Mesenchymal stem cell (in vitro differentiated cells and primary cell): ENCODE data around the gene MGAT5B.
"Not testable (repeated sequence)": the region's sequence is repeated elsewhere in the genome, so short reads cannot be mapped to it uniquely, and the experiment has no call there.

Experiments used
- DNase-seq: peaks from one replicate; pipeline ENCODE4 v3.0.0-alpha.2; 2013
- H2AFZ ChIP-seq: one replicate; pipeline ENCODE4 v1.6.1; 2013; ENCODE audit warnings: low read depth, mild to moderate bottlenecking, control low read depth, inconsistent platforms, low read length, moderate library complexity
- H2AK5ac ChIP-seq: 2 replicates; pipeline ENCODE4 v1.6.1; 2013; ENCODE audit warnings: low read length, moderate library complexity, mild to moderate bottlenecking, inconsistent platforms; ENCODE audit not compliant: severe bottlenecking
- H2BK120ac ChIP-seq: one replicate; pipeline ENCODE4 v1.6.1; 2013; ENCODE audit warnings: low read depth, mild to moderate bottlenecking, inconsistent platforms, low read length, moderate library complexity
- H2BK12ac ChIP-seq, 2 experiments: one replicate each; pipeline ENCODE4 v1.6.1; 2013; ENCODE audit warnings: inconsistent platforms in 2 of 2, low read length in 2 of 2, mild to moderate bottlenecking in 2 of 2, moderate library complexity in 2 of 2, control low read depth in 1 of 2
- H2BK15ac ChIP-seq: one replicate; pipeline ENCODE4 v1.6.1; 2013; ENCODE audit warnings: mild to moderate bottlenecking, low read depth, inconsistent platforms; ENCODE audit not compliant: poor library complexity, severe bottlenecking
- H2BK5ac ChIP-seq: 2 replicates; pipeline ENCODE4 v1.6.1; 2013; ENCODE audit warnings: low read depth, mild to moderate bottlenecking, low read length, control low read depth, inconsistent platforms; ENCODE audit not compliant: poor library complexity, severe bottlenecking
- H3K14ac ChIP-seq, 2 experiments: one replicate each; pipeline ENCODE4 v1.6.1; 2013; ENCODE audit warnings: inconsistent platforms in 2 of 2, low read length in 2 of 2, control low read depth in 1 of 2, mild to moderate bottlenecking in 1 of 2, moderate library complexity in 1 of 2
- H3K18ac ChIP-seq, 2 experiments: one replicate each; pipeline ENCODE4 v1.6.1; 2013; ENCODE audit warnings: inconsistent platforms in 2 of 2, low read length in 2 of 2, control low read depth in 1 of 2, low read depth in 1 of 2, mild to moderate bottlenecking in 1 of 2
- H3K23ac ChIP-seq, 2 experiments: one replicate each; pipeline ENCODE4 v1.6.1; 2013; ENCODE audit warnings: inconsistent platforms in 2 of 2, low read length in 2 of 2, mild to moderate bottlenecking in 2 of 2, moderate library complexity in 2 of 2, control low read depth in 1 of 2
- H3K27ac ChIP-seq: 2 replicates; pipeline ENCODE4 v1.5.1; 2013; ENCODE audit warnings: mild to moderate bottlenecking, moderate library complexity, low read length, control low read depth, inconsistent platforms; ENCODE audit not compliant: poor library complexity, severe bottlenecking
- H3K27me3 ChIP-seq, 2 experiments: 2 replicates each; pipeline versions ENCODE4 v1.6.1 to v1.7.0; 2013; ENCODE audit warnings: low read length in 2 of 2, mild to moderate bottlenecking in 2 of 2, moderate library complexity in 2 of 2, control low read depth in 1 of 2, inconsistent platforms in 1 of 2; ENCODE audit not compliant: control insufficient read depth in 1 of 2, insufficient read depth in 1 of 2
- H3K36me3 ChIP-seq, 2 experiments: 2 replicates each; pipeline versions ENCODE4 v1.6.1 to v1.7.0; 2013; ENCODE audit warnings: low read length in 2 of 2, control low read depth in 1 of 2, inconsistent platforms in 1 of 2, low read depth in 1 of 2, mild to moderate bottlenecking in 1 of 2; ENCODE audit not compliant: insufficient read depth in 2 of 2, control insufficient read depth in 1 of 2
- H3K4ac ChIP-seq, 2 experiments: one replicate each; pipeline ENCODE4 v1.6.1; 2013; ENCODE audit warnings: inconsistent platforms in 2 of 2, low read length in 2 of 2, mild to moderate bottlenecking in 2 of 2, moderate library complexity in 2 of 2, control low read depth in 1 of 2, low read depth in 1 of 2
- H3K4me1 ChIP-seq: 2 replicates; pipeline ENCODE4 v1.6.1; 2013; ENCODE audit warnings: low read depth, low read length, control low read depth; ENCODE audit not compliant: control insufficient read depth, insufficient read depth
- H3K4me2 ChIP-seq: 2 replicates; pipeline ENCODE4 v1.6.1; 2013; ENCODE audit warnings: low read length, mild to moderate bottlenecking, inconsistent platforms; ENCODE audit not compliant: poor library complexity, severe bottlenecking
- H3K4me3 ChIP-seq, 2 experiments: 2 replicates each; pipeline versions ENCODE4 v1.5.1 to v1.7.0; 2013; ENCODE audit warnings: low read length in 2 of 2, mild to moderate bottlenecking in 2 of 2, control low read depth in 1 of 2, low read depth in 1 of 2; ENCODE audit not compliant: insufficient read depth in 1 of 2
- H3K79me1 ChIP-seq: replicated peaks from 2 replicates; pipeline ENCODE4 v1.6.1; 2013; ENCODE audit warnings: mild to moderate bottlenecking, control low read depth, low read length, inconsistent platforms; ENCODE audit not compliant: poor library complexity, severe bottlenecking
- H3K9ac ChIP-seq: 2 replicates; pipeline ENCODE4 v1.7.0; 2013; ENCODE audit warnings: mild to moderate bottlenecking, low read length, moderate library complexity
- H3K9me3 ChIP-seq: 2 replicates; pipeline ENCODE4 v1.7.0; 2013; ENCODE audit warnings: mild to moderate bottlenecking, low read length; ENCODE audit not compliant: control insufficient read depth
- H4K8ac ChIP-seq: one replicate; pipeline ENCODE4 v1.6.1; 2013; ENCODE audit warnings: inconsistent platforms, mild to moderate bottlenecking, low read length, moderate library complexity
- H4K91ac ChIP-seq: one replicate; pipeline ENCODE4 v1.6.1; 2013; ENCODE audit warnings: mild to moderate bottlenecking, low read length, inconsistent platforms
- WGBS: methylation state at CpG from one replicate; pipeline ENCODE4 v1.1.7; 2013; ENCODE audit warnings: mixed read lengths; 5-methylcytosine and 5-hydroxymethylcytosine counted together

Gene MGAT5B

DNA sequence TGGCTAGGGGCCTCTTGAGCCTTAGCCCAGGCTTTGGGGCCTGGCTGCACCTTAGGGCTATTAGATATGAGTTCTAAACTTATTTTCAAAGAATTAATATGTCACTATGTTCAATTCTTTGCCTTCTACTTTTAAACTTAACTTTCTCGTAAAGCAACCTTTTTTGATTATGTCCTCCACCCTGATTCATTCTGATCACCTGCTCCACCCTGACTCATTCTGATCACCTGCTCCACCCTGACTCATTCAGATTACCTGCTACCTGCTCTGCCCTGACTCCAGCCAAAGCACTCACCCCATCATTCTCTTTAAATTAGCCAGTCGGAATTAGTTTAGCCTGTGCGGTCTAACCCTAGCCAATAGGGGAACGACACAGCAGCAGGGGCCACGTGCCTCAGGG, 102.0 kb downstream of the MGAT5B start:
- H3K18ac ChIP-seq, H3K79me1 ChIP-seq, H2AFZ ChIP-seq, H2BK12ac ChIP-seq, H2BK120ac ChIP-seq, H3K23ac ChIP-seq, H3K4me3 ChIP-seq, H3K4me2 ChIP-seq, H3K9me3 ChIP-seq, DNase-seq, H4K8ac ChIP-seq, H3K9ac ChIP-seq, H3K4ac ChIP-seq, H2AK5ac ChIP-seq, H3K36me3 ChIP-seq, H2BK15ac ChIP-seq, H2BK5ac ChIP-seq, H3K27ac ChIP-seq, H4K91ac ChIP-seq, H3K14ac ChIP-seq: not testable (repeated sequence)
- WGBS, result 58% methylated on average over 5 of the region's 5 CpGs
- Histone ChIP-seq H3K27me3 (peaks cover 82 to 90% of the 10 kb centered on the region in 2 experiments), H3K4me1 (peaks cover 13% of the 10 kb centered on the region)

DNA sequence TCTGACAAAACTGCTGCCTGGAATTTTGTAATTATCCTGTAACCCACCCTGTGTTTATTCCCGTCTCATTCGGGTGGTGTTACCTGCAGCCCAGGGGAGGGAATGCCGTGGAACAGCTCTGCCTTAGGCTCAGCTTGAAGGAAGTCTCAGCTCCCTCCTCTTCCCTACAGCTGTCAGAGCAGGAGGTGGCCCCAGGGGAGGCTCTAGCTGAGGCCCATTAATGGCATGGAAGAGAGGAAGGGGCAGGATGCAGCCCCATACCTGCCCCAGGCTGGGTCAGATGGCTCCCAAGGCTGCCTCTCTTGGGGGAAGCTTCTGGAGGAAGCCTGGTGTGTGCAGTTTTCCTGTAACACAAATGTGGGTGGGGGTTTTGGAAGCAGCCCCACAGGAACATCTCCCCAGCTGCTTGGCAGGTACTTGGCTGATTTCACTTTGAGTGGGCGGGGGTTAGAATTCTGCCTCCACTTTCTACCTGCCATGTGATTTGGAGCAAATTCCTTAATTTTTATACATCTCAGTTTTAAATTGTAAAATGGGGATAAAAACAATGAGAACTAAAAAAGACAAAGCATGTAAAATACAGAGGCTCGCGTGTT, 103.9 kb downstream of the MGAT5B start:
- DNase-seq, result no peak
- no peak overlapping the region for H3K4ac ChIP-seq
- H3K14ac ChIP-seq, result no peak overlapping the region
- no peak overlapping the region for H2AFZ ChIP-seq
- H3K23ac ChIP-seq, result no peak overlapping the region
- H4K91ac ChIP-seq, result no peak overlapping the region
- no peak overlapping the region for H3K4me3 ChIP-seq
- 65% methylated on average over 5 of the region's 6 CpGs for WGBS
- H3K27me3 ChIP-seq, result peaks cover 81 to 91% of the 10 kb centered on the region in 2 experiments
- no peak overlapping the region for H2BK12ac ChIP-seq
- H3K4me2 ChIP-seq, result no peak overlapping the region
- no peak overlapping the region for H3K27ac ChIP-seq
- H3K18ac ChIP-seq, result no peak overlapping the region
- no peak overlapping the region for H4K8ac ChIP-seq
- H2BK120ac ChIP-seq, result no peak overlapping the region
- no peak overlapping the region for H3K9ac ChIP-seq
- H3K36me3 ChIP-seq, result no peaks in the 10 kb centered on the region
- no peak overlapping the region for H2BK5ac ChIP-seq
- H3K79me1 ChIP-seq, result no peaks in the 10 kb centered on the region
- peaks cover 13% of the 10 kb centered on the region for H3K4me1 ChIP-seq
- no peak overlapping the region for H2BK15ac ChIP-seq
- H3K9me3 ChIP-seq, result peaks cover 9% of the 10 kb centered on the region
- H2AK5ac ChIP-seq, result no peak overlapping the region

DNA sequence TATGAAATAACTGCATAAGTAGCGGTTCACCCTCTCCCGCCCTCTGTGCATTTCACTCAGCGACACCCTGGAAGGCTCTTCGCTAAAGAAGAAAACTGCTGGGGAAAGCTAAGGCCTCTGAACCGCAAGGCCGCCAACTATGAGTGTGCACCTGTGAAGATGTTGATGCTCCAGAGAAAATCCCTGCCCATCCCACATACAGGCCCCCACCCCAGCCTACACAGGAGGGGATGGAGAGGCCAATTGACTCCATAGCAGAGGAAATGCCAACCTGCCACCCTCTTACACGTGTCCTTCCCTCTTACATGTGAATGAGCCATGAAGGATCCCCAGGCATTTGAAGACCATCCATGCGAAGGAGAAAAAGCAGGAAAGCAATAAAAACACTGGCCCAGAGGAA, 104.8 kb downstream of the MGAT5B start:
- Histone ChIP-seq H3K79me1 (no peaks in the 10 kb centered on the region), H4K8ac (no peak overlapping the region), H3K4ac (no peak overlapping the region), H3K27ac (no peak overlapping the region), H2AK5ac (no peak overlapping the region), H3K4me2 (no peak overlapping the region), H2BK120ac (no peak overlapping the region), H3K36me3 (no peaks in the 10 kb centered on the region), H3K23ac (no peak overlapping the region), H3K4me1 (peaks cover 13% of the 10 kb centered on the region), H3K14ac (no peak overlapping the region), H3K9ac (no peak overlapping the region), H4K91ac (no peak overlapping the region), H3K18ac (no peak overlapping the region), H3K4me3 (no peak overlapping the region), H3K9me3 (peaks cover 9% of the 10 kb centered on the region), H2BK5ac (no peak overlapping the region), H3K27me3 (peaks cover 78 to 82% of the 10 kb centered on the region in 2 experiments), H2BK12ac (no peak overlapping the region), H2BK15ac (no peak overlapping the region), H2AFZ (no peak overlapping the region)
- DNase-seq, result no peak
- 80% methylated on average over 8 of the region's 8 CpGs for WGBS

GRCh38 chr17:76974721-76975120, 106.5 kb downstream of the MGAT5B start:
- Histone ChIP-seq H3K14ac (no peak overlapping the region), H3K23ac (no peak overlapping the region), H3K4me2 (no peak overlapping the region), H3K27me3 (peaks cover 74 to 75% of the 10 kb centered on the region in 2 experiments), H3K9ac (no peak overlapping the region), H3K36me3 (no peaks in the 10 kb centered on the region), H4K8ac (no peak overlapping the region), H3K18ac (no peak overlapping the region), H2BK12ac (no peak overlapping the region), H3K4me3 (no peak overlapping the region), H3K27ac (no peak overlapping the region), H2AK5ac (no peak overlapping the region), H3K4me1 (peaks cover 3% of the 10 kb centered on the region), H2AFZ (no peak overlapping the region), H4K91ac (no peak overlapping the region), H2BK120ac (no peak overlapping the region), H2BK5ac (no peak overlapping the region), H3K9me3 (peaks cover 19% of the 10 kb centered on the region), H3K4ac (no peak overlapping the region), H2BK15ac (no peak overlapping the region), H3K79me1 (no peaks in the 10 kb centered on the region)
- WGBS, result 76% methylated on average over 3 of the region's 3 CpGs
- no peak for DNase-seq
